Stimulated activated CD4-positive, alpha-beta T cell treated with anti-CD3 and anti-CD28 coated beads, Interleukin-12 subunit alpha, Interleukin-12 subunit beta, amount 100 ng/mL, for 24 hours (primary cell): ENCODE results near the gene PPP6R2.

ENCODE experiments used
- DNase-seq, 2 experiments: peaks; one replicate each; pipeline ENCODE4 v3.0.0-alpha.2; 2020; ENCODE audit warnings: low read depth in 2 of 2

Gene PPP6R2

GRCh38 chr22:50485221-50486131 is 142.3 kb downstream of the PPP6R2 start:
- DNase-seq: no peak

DNA sequence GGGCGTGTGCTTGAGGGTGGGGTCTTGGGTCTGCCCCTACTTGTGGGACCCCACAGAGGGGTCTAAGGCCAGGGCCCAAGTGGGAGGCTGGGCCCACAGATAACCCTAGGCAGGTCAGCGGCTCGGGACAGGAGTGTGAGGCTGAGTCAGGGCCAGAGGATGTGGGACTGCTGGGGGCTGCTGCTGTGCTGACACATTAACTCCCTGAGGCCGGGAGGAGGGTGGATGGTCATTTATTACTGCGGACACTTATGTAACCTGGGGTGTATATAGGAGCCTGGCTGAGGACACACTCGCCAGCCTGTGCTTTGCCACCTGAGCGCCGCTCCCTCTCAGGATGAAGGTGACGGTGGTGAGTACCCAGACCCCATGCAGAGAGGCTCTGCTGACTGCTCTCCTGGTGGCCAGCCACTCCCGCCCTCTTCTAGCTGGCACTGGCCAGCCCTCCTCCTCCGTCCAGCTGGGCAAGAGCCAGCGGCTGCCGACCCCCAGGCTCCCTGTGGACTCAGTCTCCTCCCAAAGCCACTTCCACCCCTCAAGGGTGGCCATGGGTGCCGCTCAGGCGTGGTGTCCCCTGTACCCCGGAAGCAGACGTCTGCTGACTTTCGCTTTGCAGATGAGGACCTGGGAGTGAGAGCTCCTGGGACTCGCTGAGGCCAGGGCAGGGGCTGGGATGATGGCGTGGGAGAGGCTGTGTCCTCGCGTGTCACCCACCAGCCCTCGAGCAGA is 143.6 kb downstream of the PPP6R2 start, which contains the start of gene MIOX:
Gene MIOX, plus strand, starts transcription at position 299 of the 729 bp plus-strand sequence. Its CDS starts 39 bp downstream, at position 338.
- DNase-seq: no peak

- no peak for DNase-seq
Measured at GRCh38 chr22:50487290-50488005, 144.3 kb downstream of the PPP6R2 start.

- DNase-seq: no peak
Measured at GRCh38 chr22:50488006-50488677, 145.0 kb downstream of the PPP6R2 start.

GRCh38 chr22:50488886-50489285 is 145.8 kb downstream of the PPP6R2 start:
- DNase-seq: no peak

GRCh38 chr22:50489363-50490243 is 146.5 kb downstream of the PPP6R2 start:
- DNase-seq: no peak

GRCh38 chr22:50490531-50491308 is 147.6 kb downstream of the PPP6R2 start:
- DNase-seq: no peak
